Uterus (tissue), 4 donors: ENCODE results near the gene BTBD9. TPM values are rescaled to one million over a fixed set of nuclear protein-coding genes. Genes with fewer than 3 reads are reported as not detected.

Source experiments
- DNase-seq, 2 donors: peaks; one replicate each; pipeline ENCODE4 v3.0.0-alpha.2; 2019 to 2020
- H3K27ac ChIP-seq, 2 donors: fragments of 200-600 bp; sonication (generic); 1 replicate in 1 of 2; 2 replicates in 1 of 2; pipeline ENCODE4 v1.5.1; 2016 to 2018
- H3K27me3 ChIP-seq, 2 donors: fragments of 200-600 bp; sonication (generic); one replicate each; pipeline ENCODE4 v1.5.1; 2018 to 2019; ENCODE audit warnings: control low read depth in 1 of 2
- H3K36me3 ChIP-seq, 2 donors: fragments of 200-600 bp; sonication (generic); one replicate each; pipeline ENCODE4 v1.5.1; 2019; ENCODE audit warnings: control low read depth in 1 of 2
- H3K4me1 ChIP-seq, 2 donors: fragments of 200-600 bp; sonication (generic); one replicate each; pipeline ENCODE4 v1.5.1; 2018 to 2019; ENCODE audit warnings: control low read depth in 1 of 2
- H3K4me3 ChIP-seq, 2 donors: fragments of 200-600 bp; sonication (generic); 1 replicate in 1 of 2; 2 replicates in 1 of 2; pipeline ENCODE4 v1.5.1; 2018 to 2019; ENCODE audit warnings: mild to moderate bottlenecking in 1 of 2
- H3K9me3 ChIP-seq, 2 donors: fragments of 200-600 bp; sonication (generic); one replicate each; pipeline ENCODE4 v1.5.1; 2019; ENCODE audit warnings: control low read depth in 1 of 2
- POLR2A ChIP-seq, 2 donors: fragments of 450-650 bp; IDR thresholded peaks; one replicate each; pipeline ENCODE4 v1.6.1; 2016; ENCODE audit warnings: antibody characterized with exemption in 2 of 2, mild to moderate bottlenecking in 1 of 2, moderate library complexity in 1 of 2
- intact Hi-C: fragments of 100-400 bp; cut with DNase I; formaldehyde crosslinking; loops from one replicate; pipeline ENCODE4 v1.15.1; 2023; ENCODE audit warnings: low total_unique reads
- total RNA-seq, 4 donors: library from RNA; depleted of rRNA in 3 of 4; stranded (reverse); fragments of >200 nt in 3 of 4; gene quantifications; one replicate each; pipeline versions ENCODE4 v1.1.0 to v1.2.4, GENCODE V29; 2014 to 2023
- TF ChIP-seq, protein P1 (sequence below), 4 experiments: fragments of 200-600 bp in 2 of 4; fragments of 450-650 bp in 2 of 4; sonication (generic) in 2 of 4; IDR thresholded peaks; one replicate each; pipeline ENCODE4 v1.5.1; 2016 to 2019; ENCODE audit warnings: antibody characterized with exemption in 4 of 4, mild to moderate bottlenecking in 2 of 4, moderate library complexity in 1 of 4
- donor health status: DM: yes; HTN: yes; CAD: no.

Gene BTBD9
- total RNA-seq, 4 donors from 2014 or later, result 10.3 to 50.3 (median 34.4) TPM

DNA sequence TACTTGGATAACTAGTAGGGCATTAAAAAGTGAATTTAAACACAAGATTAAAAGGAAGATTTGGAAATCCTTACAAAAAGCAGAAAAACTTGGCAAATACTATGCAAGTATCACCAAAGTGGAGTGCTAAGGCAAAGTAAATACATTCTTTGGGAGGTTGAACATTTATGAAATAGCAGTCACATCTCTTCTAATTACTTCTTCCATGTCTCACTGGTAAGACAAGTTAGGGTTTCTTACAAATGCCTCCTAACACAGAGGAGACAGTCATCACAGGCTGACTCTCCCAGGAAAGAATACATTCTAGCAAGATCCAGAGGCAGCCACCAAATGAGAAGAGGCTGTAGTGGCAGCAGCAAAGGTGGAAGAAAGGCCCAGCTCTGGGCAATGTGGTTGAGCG lies 298.2 kb downstream of the BTBD9 start:
- Histone ChIP-seq H3K4me3 (no peak overlapping the region), H3K9me3 (no peaks in the 10 kb centered on the region), H3K36me3 (no peaks in the 10 kb centered on the region), H3K27me3 (no peaks in the 10 kb centered on the region), H3K4me1 (no peaks in the 10 kb centered on the region), H3K27ac (no peak overlapping the region)
- DNase-seq, result no peak
- intact Hi-C loops, result no loop called here
- TF ChIP-seq, protein P1, sequence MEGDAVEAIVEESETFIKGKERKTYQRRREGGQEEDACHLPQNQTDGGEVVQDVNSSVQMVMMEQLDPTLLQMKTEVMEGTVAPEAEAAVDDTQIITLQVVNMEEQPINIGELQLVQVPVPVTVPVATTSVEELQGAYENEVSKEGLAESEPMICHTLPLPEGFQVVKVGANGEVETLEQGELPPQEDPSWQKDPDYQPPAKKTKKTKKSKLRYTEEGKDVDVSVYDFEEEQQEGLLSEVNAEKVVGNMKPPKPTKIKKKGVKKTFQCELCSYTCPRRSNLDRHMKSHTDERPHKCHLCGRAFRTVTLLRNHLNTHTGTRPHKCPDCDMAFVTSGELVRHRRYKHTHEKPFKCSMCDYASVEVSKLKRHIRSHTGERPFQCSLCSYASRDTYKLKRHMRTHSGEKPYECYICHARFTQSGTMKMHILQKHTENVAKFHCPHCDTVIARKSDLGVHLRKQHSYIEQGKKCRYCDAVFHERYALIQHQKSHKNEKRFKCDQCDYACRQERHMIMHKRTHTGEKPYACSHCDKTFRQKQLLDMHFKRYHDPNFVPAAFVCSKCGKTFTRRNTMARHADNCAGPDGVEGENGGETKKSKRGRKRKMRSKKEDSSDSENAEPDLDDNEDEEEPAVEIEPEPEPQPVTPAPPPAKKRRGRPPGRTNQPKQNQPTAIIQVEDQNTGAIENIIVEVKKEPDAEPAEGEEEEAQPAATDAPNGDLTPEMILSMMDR (IDR thresholded peaks at IDR 0.05), result no peak
- no peak for TF ChIP-seq POLR2A (IDR thresholded peaks at IDR 0.05)

DNA sequence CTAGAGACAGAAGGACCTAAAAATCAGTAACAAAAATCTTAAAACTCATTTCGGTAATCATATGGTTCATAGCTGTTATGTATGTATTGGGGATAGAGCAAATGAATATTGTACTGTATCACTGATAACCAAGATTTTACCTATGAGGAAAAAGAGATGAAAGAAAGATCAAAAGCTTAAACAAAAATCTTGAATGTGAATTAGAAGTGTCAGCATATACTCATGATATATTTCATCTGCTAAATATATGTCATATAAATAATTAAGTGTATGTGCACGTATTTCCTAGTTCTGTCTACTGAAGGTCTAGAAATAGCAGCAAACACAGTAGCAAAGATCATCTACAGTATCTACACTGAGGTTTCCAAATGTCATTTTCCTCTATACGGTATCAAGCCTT lies 299.8 kb downstream of the BTBD9 start:
- Histone ChIP-seq H3K27ac (no peak overlapping the region), H3K9me3 (no peaks in the 10 kb centered on the region), H3K27me3 (no peaks in the 10 kb centered on the region), H3K4me3 (no peak overlapping the region), H3K4me1 (no peaks in the 10 kb centered on the region), H3K36me3 (no peaks in the 10 kb centered on the region)
- no peak for DNase-seq
- TF ChIP-seq, protein P1 (IDR thresholded peaks at IDR 0.05), result no peak
- TF ChIP-seq POLR2A (IDR thresholded peaks at IDR 0.05), result no peak
- intact Hi-C loops, result no loop called here

- H3K36me3 ChIP-seq, result no peaks in the 10 kb centered on the region
- no peaks in the 10 kb centered on the region for H3K4me1 ChIP-seq
- no peak overlapping the region for H3K4me3 ChIP-seq
- no peak for TF ChIP-seq POLR2A (IDR thresholded peaks at IDR 0.05)
- TF ChIP-seq, protein P1 (IDR thresholded peaks at IDR 0.05), result no peak
- H3K27ac ChIP-seq, result no peak overlapping the region
- no peaks in the 10 kb centered on the region for H3K27me3 ChIP-seq
- no peak for DNase-seq
- intact Hi-C loops, result no loop called here
- H3K9me3 ChIP-seq, result no peaks in the 10 kb centered on the region
Measured at GRCh38 chr6:38337819-38338465, 301.8 kb downstream of the BTBD9 start.

- Histone ChIP-seq H3K27me3 (no peaks in the 10 kb centered on the region), H3K36me3 (no peaks in the 10 kb centered on the region), H3K4me3 (no peak overlapping the region), H3K9me3 (no peaks in the 10 kb centered on the region), H3K4me1 (no peaks in the 10 kb centered on the region), H3K27ac (no peak overlapping the region)
- no peak for DNase-seq
- intact Hi-C loops, result no loop called here
- no peak for TF ChIP-seq POLR2A (IDR thresholded peaks at IDR 0.05)
- TF ChIP-seq, protein P1 (IDR thresholded peaks at IDR 0.05), result no peak
Measured at GRCh38 chr6:38336922-38337321, 302.8 kb downstream of the BTBD9 start.

DNA sequence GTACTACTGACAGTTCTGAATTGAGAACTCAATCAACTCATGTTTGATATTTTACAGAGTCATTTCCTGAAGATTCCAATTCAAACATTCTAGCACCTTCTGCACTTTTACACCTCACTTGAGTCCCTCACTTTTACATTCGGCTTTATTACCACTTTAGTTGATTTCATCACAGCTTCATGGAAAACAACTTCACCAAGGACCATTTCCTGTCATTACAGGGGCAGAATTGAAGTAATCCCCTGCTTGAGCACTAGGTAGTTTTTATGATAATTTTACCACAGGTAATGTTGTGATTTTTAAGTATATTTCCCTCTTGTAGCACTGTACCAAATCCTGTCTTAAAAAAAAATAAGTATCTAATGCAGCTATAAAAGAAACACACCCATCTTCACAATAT lies 312.9 kb downstream of the BTBD9 start:
- H3K36me3 ChIP-seq, result no peaks in the 10 kb centered on the region
- no peaks in the 10 kb centered on the region for H3K4me1 ChIP-seq
- TF ChIP-seq, protein P1 (IDR thresholded peaks at IDR 0.05), result no peak
- TF ChIP-seq POLR2A (IDR thresholded peaks at IDR 0.05), result no peak
- H3K9me3 ChIP-seq, result no peaks in the 10 kb centered on the region
- DNase-seq, result no peak
- H3K27me3 ChIP-seq, result no peaks in the 10 kb centered on the region
- H3K27ac ChIP-seq, result no peak overlapping the region
- no peak overlapping the region for H3K4me3 ChIP-seq
- intact Hi-C loops, result no loop called here
